IMR-90 (cell line): ENCODE measurements around the gene ENPP3.

Experiments
- BHLHE40 ChIP-seq: fragments of 150-350 bp; IDR thresholded peaks from 2 replicates; pipeline ENCODE4 v1.6.1; 2016; ENCODE audit warnings: mild to moderate bottlenecking, low read depth, low read length
- CEBPB ChIP-seq: IDR thresholded peaks from 2 replicates; pipeline ENCODE4 v1.6.1; 2012; ENCODE audit warnings: low read depth, low read length, improper control_type of control experiment
- CHD1 ChIP-seq: IDR thresholded peaks from 2 replicates; pipeline ENCODE4 v1.6.1; 2012; ENCODE audit warnings: low read depth, low read length, improper control_type of control experiment
- CTCF ChIP-seq: conservative IDR thresholded peaks from 2 replicates; pipeline ENCODE4 v1.5.1; 2012; ENCODE audit warnings: mild to moderate bottlenecking, low read depth, low read length, improper control_type of control experiment
- FOS ChIP-seq: fragments of 150-350 bp; IDR thresholded peaks from 2 replicates; pipeline ENCODE4 v1.6.1; 2016; ENCODE audit warnings: low read depth, low read length
- MAFK ChIP-seq: IDR thresholded peaks from 2 replicates; pipeline ENCODE4 v1.6.1; 2012; ENCODE audit warnings: low read depth, low read length, improper control_type of control experiment
- MXI1 ChIP-seq: IDR thresholded peaks from 2 replicates; pipeline ENCODE4 v1.6.1; 2012; ENCODE audit warnings: low read depth, mild to moderate bottlenecking, low read length, moderate library complexity, borderline replicate concordance
- POLR2A ChIP-seq: IDR thresholded peaks from 2 replicates; pipeline ENCODE4 v1.6.1; 2012; ENCODE audit warnings: mild to moderate bottlenecking, low read depth, low read length
- RAD21 ChIP-seq: IDR thresholded peaks from 2 replicates; pipeline ENCODE4 v1.6.1; 2012; ENCODE audit warnings: low read length, improper control_type of control experiment
- RCOR1 ChIP-seq: IDR thresholded peaks from 2 replicates; pipeline ENCODE4 v1.6.1; 2012; ENCODE audit warnings: mild to moderate bottlenecking, low read length, improper control_type of control experiment; ENCODE audit not compliant: insufficient replicate concordance
- RFX5 ChIP-seq: IDR thresholded peaks from 2 replicates; pipeline ENCODE4 v1.8.0; 2012; ENCODE audit warnings: low read depth, mild to moderate bottlenecking, low read length, moderate library complexity
- SMC3 ChIP-seq: fragments of 150-350 bp; IDR thresholded peaks from 2 replicates; pipeline ENCODE4 v1.6.1; 2016; ENCODE audit warnings: low read depth, mild to moderate bottlenecking, antibody characterized with exemption, low read length, moderate library complexity
- USF2 ChIP-seq: fragments of 150-350 bp; IDR thresholded peaks from 2 replicates; pipeline ENCODE4 v1.6.1; 2017; ENCODE audit warnings: mild to moderate bottlenecking, antibody characterized with exemption, low read length, low read depth

GRCh38 chr6:131660195-131660594 is 23.1 kb downstream of the ENPP3 start:
- no peak for TF ChIP-seq CTCF
- no peak for TF ChIP-seq MXI1
- TF ChIP-seq POLR2A, result no peak
- TF ChIP-seq RFX5, result no peak
- no peak for TF ChIP-seq RAD21
- TF ChIP-seq BHLHE40, result no peak
- no peak for TF ChIP-seq CHD1
- no peak for TF ChIP-seq SMC3
- peak; percentile 49 for TF ChIP-seq FOS
- TF ChIP-seq USF2, result no peak
- TF ChIP-seq MAFK, result no peak
- TF ChIP-seq RCOR1, result no peak
- TF ChIP-seq CEBPB, result peak; percentile 62; the same call in 1 of the 2 replicates
